ENCODE measurements around the gene MAP7D3.

The MAP7D3 gene

DNA sequence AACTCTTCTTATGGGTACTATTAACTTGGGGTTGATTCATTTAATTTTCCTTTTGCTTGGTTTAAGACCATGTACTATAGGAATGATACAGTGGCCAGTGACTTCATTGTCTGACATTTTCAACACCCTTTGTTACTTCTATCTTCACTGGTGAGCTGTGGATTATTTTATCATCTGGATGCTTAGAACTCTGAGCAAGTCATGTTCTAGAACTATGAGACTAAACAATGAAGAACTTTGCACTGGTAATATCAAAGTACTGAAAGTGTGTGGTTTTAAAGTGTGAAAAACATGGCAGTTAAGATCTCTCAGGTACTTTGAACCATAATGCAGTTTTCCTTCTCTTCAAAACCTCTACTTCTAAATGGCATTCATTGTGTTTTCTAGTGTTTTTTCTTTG, 47.8 kb downstream of the MAP7D3 start:
- DNase-seq = no peak

DNA sequence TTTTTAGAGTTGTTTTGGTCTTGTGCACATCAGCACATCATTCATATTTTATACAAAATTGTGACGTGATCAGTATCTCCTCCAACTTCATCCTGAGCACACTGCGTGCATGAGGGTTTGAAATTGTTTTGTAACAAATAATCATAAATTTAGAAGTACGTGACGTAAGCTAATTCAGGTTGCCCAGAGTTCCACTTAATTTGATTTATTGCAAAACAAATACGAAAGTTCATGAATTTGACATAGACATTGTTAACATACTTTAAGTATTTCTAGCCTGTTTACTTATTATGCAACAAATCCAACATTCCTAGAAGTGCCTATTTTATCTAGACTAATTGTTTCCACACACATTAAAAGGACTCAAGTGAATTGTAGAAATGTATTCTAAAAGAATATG, 48.3 kb downstream of the MAP7D3 start:
- DNase-seq = no peak

DNA sequence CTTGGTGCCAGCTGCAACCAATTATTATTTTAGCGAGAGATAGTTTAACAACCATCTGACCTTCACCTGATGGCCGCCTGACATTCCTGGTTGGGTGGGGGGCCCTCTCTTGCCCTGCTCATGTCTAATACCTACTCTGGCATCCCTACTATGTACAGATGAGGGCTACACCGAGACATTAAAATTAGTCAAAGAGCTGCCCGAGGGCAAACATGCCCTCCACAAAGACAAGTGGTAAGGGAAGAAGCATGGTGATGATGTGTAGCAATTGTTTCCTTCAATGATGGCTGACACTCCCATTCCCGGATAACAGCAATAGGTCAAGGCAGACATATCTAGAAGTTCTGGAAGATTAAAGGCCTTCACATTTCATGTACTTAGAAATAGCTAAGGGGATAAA, 49.6 kb downstream of the MAP7D3 start:
- DNase-seq = no peak

DNA sequence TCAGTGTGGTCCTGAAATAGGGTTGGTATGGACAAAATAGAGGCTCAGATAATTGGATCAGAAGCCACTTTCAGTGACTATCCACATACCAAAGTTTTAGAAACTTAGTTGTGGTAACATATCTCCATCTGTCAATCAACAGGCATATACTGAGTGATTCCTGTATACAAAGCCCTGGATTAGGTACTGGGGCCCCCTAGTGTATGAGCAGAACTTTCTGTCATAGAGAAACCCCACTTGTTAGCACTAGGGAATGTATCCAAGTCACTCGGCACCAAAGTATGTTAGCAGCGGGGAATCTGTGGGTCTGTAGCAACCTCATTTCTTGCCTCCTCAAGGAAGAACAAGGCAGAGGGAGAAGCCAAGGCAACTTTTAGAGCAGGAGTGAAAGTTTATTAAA, 50.7 kb downstream of the MAP7D3 start:
- no peak for DNase-seq

DNA sequence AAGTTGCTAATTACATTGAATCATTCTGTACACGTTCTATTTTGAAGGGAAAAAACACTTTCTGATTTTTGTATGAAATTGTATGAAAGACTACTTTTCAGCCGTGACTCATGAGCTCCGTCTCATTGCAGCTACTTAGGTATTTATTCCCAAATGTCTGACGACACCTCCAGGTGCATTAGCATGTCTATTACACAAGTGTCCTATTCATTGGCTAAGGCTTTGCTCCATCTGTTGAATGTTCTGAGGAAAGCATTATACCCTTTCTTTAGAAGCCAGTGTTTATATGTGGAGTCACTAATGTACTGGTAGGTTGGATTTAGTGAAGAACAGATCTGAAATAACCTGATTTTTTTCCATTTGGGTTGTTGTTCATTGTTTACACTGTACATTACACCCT, 51.8 kb downstream of the MAP7D3 start:
- DNase-seq = no peak

DNA sequence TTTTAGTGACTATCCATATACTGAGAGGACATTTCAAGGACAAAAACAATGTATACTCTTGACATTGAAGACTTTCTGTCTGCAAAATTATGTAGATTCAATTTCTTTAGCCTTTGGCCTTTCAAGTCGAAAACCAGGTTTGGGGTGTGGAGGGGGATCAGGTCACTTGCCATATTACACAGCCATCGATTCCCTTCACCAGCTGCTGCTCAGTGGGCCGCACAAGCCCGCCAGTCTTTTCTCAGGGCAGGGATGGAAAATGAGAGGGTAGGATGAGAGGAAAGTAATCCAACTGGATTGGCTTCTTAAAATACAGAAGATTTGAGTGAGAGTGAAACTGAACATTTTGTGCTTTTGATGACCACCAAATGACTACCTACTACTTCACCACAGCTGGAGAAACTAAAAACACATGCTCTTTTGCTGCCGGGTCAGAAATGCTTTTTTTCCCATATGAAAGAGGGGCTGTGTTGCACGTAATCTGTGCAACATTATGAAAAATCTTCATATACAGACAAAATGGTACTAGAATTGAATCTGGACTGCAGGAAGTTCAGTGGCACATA, 52.4 kb downstream of the MAP7D3 start:
- no peak for DNase-seq

DNA sequence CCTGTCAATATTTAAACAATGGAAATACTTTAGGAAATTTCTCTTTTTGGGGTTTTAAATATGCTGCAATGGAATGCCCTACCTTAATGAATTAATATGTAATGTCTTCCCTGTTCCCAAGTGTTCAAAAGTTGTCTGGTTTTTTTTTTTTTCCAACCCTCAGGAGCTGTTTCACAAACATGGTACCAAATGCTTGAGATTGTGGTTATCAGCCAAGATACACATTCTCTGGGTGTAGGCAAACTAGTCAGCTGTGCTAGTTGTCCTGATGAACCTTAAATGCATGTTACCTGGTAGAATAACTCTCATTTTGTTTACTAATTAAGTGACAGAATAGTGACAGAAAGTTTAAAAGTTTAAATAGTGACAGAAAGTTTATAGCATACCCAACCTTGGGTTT, 53.2 kb downstream of the MAP7D3 start:
- no peak for DNase-seq

DNA sequence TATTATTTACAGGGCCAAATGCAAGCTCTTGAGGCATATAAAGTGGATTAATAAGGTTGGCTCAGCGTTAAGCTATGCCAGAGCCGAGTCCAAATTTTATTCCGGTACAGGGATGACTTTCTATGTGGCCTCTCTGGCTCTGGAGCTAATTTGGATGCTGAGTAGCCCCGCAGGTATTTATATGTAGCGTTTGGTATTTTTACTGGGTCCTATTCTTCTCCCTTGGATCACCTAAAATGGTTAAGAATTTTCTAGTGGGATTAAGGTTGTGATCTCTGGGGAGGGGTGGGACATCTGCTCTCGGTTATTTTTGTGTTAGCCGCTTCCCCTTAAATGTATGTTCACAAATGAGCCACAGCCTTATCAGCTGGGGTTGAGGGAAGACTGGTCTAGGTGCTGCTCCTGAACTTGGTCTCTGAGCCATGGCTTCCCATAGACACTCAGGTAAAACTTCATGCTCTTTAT, 54.5 kb downstream of the MAP7D3 start:
- no peak for DNase-seq

DNA sequence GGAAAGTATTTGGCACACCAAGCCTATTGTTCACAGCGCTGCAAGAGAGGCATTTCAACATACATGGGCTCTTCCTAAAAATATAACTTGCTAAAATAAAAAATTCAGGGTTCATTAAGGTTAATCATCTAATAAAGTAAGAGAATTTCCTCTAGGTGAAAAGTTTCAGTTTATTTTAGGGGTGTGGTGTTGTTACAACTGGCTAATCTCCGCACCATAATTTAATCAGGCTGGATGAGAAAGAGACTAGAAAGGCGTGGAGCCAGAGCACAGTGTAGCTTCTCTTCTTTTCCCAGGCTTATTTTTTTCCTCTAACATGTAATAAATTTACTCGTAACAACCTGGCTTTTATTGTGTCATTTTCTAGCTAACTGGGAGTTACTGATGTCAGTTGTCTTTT, 56.0 kb downstream of the MAP7D3 start:
- no peak for DNase-seq

DNA sequence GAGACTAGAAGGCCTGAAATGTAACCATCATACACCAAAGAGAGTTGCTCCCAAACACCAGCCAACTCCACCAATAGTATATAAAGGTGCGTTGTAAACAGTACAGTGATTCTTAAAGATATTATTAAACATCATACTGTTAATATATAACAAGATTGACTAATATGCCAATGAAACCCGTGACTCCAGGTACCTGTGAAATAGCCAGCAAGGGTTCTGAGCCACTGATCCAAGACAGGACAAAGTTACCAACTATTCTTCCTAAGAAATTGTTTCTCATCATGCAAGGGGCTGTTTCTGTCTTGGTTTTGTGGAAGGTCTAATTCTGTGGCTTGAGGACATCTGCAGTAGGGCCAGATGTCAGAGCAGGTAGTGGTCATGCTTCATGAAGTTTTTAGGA, 56.7 kb downstream of the MAP7D3 start:
- DNase-seq = no peak

DNA sequence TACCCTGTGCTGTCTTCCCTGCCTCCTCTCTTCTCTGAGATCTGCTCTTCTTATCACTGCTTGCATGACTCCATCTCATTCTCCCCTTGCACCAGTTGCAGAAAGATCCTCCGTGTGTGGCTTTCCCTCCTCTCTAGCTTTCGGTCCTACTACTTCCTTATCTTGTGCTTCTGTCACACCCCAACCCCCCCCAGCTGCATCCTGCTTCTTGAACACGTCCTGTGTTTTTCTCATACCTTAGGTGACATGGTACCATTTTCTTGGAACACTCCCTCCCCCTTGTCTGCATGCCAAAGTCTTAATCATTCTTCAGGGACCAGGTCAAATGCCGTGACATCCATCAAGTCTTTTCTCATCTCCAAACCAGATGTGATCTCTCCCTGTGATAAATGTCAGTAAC, 57.4 kb downstream of the MAP7D3 start:
- DNase-seq = no peak

DNA sequence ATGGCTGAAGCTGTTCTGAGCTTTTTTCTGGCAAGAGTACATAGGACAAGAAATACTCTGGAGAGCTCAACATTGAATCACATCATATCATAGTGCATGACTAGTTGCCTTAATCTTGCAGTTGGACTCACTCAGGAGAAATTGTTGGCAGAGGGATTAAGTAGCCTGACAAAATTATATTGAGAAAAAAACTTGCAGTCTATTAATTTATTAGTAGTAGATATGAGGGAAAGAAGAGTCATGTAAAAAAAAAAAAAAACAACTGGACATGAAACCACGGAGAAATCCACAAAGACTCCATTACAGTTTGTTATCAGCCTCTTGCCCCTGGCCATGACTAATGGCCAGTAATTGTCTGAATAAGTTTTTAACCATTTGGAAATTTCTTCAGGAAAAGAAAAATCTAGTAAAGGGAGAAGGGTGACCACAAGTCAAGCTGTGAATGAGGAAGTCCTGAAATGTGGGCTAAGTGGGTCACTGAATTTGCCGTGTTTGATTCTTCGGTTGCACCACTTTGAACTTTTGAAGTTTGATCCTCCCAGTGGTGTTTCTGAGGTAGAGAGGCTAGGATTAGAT, 58.3 kb downstream of the MAP7D3 start:
- no peak for DNase-seq

DNA sequence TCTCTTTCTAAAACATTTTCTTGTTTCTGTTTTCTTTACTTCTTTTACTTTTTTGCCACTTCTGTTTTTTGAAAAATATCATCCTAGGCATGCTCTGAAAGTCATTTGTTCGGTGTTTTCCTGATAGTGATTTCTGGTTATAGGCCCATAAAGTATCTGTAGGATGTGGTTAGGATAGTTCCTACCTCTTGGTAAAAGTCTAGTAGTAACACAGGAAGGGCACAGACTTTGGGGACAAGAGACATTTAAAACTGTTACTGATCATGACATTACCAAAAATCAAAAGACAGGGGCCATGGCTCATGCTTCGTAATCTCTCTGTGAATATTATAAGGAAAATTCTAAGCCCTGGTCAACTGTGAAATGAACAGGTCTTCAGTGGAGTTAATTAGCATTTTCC, 59.1 kb downstream of the MAP7D3 start:
- no peak for DNase-seq

DNA sequence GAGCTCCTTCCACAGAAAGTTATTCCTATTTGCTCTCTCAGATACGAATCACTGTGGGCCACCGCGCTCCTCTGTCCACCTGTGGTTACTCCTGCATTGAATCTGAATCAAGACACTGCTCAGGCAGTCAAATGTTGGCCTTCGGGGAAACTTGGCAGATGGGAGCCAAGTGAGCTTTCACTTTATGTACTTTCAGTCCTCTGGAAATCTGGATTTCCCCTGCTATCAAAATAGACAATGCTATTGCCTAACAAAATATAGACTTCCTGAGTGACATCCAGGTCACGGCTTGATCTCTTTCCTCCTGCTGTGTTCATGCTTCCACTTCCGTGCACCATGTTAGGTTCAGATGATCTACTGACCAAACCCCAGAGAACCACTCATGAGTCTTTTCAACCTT, 60.0 kb downstream of the MAP7D3 start:
- DNase-seq = no peak

DNA sequence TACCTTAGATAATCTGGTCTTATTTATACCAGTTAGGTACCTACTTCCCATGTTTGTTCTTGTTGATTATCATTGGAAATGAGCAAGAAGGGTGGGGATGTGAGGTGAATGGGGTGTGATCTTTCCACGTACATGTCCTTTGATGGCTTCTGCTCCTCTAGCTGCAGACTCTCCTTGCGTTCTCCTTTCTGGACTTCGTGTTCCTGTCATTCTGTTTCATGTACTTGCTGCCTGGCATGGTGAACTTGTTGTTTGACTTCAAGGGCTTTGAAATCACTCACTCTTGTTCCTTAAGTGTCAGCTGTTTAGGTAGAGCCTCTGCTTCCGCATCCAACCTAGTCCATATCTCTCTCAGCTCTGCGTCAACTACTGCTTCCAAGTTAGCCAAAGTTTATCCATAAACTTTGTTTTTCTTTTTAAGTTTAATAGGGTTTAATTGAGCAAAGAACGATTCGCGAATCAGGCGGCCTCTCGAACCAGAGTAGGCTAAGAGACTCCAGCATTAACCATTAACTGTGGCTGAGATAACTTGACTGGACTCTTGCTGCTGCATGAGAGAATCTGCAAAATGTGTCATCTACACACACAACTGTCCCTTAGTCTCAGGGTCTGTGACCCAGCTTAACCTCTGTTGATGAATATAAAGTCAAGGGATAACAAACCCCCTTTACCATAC, 61.0 kb downstream of the MAP7D3 start:
- DNase-seq = no peak

DNA sequence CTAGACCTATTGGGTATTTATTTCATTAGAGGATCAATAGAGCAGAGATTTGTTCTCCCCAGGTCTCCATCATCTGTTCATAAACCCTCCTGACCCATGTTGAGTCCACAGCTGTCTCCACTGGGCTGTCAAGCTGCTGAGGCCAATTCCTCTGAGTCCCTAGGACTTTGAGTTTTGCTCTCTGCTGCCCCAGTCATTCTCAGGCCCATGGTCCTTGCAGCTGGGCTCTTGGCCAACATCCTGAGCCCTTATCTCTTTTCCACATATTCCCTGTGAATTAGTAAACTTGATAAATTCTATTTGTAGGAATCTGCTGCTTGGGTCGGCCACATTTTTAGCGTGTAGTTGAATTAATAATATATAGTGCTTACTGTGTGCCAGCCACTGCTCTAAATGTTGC, 62.0 kb downstream of the MAP7D3 start:
- DNase-seq = no peak

DNA sequence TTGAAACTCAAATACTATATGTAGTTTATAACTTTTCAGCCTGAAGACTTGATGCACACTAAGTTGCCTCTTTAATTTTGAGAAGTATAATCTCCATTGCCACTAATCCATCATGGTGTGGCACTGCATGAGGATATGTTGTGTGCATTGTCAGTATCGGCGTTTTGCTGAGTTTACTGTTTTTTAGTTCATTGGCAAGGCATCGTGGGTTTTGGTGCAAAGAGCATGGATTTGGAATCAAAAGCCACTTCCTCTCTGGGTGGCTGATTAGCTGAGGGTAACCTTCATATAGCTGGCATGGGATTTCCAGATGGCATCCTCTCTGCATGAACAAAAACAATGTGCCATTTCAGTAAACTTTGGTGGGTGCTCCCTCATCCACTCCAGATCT, 65.2 kb downstream of the MAP7D3 start:
- DNase-seq = no peak

DNA sequence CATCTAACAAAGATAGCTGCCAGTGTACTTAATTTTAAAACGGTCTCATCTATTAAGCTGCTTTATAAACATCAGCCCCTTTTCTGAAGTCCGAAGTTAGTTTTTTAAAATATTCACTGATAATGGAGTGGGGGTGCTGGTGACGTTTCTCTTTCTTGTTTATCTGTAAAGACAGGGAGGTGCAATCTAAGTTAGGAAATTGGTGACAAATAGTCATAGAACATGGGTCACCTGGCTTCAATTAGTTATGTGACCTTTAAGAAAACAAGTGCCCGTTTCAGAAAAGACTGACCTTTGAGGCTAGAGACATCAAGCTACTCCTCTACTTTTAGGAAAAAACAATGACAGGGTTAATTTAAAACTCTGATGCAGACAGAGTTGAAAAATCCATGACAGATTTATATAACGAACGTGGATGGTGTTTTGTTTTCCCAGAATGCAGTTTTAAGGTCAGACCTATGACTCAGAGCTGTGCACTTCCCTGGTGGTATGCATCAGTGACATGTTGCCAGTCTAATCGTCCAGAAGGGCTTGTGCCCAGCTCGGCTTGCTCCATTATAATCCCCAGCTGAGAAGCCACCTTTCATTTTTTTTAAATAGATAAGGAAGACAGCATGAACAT, 65.7 kb downstream of the MAP7D3 start:
- no peak for DNase-seq

DNA sequence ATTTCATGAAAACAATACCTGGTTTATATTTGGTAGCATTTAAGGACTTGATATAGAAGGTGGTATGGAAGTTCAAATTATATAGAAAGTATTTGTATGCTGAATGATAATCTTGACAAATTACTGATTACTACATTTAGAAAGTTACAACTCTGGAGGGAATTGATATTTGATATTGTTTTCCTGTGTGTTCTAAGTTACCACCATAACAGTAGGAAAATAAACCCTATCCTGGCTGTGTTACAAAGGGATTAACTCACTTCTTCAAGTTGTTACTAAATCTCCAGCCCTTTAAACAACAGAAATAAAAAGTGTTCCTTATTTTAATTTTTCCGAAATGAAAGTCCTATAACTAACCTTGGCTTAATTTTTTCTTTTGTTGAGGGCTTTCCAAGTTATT, 67.3 kb downstream of the MAP7D3 start:
- DNase-seq = no peak

DNA sequence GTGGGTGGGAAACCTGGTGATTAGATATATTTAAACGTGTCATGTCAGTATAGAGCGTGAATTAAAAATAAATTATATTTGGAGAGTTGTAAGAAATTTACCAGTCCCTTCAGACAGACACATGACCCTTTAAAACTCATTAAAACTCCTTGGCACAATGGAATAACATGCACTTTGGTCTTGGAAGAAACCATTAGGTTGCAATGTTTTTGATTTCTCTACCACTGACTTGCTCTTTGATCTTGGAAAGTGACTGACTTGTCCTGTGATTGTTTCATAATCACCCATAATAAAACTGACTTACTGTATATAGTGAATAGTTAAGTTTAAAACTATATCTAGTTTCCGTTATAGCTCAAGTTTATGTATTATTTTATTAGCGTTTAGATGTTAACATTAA, 68.0 kb downstream of the MAP7D3 start:
- no peak for DNase-seq

DNA sequence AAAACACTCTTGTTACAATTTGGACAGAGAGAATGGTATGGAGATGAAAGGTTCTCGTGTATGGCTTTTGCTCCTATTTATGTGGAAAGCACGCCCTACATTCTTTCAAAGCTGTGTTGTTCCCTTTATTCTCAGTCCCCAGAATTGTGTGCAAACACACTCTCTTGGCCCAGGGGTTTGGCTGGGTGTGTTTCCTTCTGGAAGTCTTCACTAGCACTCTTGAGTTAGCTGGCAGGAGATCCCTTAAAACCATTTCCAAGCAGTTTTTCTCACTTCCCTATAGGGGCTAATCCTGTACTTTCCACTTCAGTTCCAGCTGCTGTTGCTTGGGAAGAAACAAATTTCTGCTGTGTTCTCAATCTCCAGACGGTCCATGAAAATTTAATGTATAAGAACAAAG, 68.8 kb downstream of the MAP7D3 start:
- DNase-seq = no peak

DNA sequence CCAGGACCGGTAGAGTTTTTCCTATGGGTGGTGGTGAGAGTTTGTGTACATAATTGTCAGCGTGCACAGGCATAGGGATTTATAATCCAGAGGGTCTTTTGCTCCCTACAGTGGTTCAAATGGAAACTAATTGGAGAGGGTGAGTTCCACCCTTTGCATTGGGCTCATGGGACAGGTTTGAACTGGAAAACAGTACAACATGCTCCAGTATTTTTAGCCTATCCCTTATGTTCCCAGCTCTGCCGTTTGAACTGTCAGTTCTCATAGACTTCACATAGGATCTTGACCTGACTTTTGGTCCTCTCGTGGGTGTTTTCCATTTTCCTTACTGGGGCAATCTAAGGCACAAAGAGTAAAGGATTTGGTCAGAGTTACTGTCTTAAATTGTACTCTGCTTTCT, 72.1 kb downstream of the MAP7D3 start:
- DNase-seq = no peak

DNA sequence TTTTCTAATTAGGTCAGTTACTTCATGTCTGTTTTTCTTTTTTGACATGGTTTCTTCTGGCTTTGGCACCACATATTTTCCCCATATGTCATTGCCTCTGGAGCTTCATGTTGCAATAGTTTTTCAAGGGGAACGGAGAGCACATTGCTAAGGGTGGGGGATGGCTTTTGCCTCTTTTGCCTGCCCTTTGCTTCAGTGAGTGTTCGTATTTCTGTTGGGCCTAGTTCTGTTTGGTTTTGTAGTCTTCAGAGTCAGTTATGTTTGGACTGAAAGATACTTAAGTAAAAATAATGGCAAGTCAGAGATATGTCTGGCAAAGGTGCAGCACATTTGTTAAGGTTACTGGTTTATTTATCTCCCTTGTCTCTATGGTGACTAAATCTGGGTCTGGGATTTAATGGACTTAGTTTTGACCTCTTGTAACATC, 74.8 kb downstream of the MAP7D3 start:
- DNase-seq = no peak

DNA sequence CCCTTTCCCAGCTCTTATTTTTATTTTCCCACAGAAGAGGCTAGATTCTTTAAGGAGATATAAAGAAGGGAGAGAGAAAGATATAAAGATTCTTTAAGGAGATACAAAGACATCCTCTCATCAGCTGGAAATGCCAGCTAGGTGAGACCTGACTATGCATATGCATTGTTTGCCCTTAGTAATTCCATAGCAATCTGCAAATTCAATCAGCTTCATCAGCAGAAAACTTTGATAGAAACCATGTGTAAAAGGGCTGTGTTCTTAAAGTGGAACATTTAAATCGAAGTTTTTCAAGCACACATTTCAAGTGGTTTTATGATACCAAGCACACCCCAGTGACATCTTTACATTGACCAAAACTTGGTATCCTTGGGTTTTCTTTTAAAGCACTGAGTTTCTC, 79.8 kb downstream of the MAP7D3 start:
- DNase-seq = no peak
